NCI-H1105 (cell line): ENCODE results near the gene TANK.

Experiments used
- DNase-seq: peaks from one replicate; lab custom pipeline; 2025; lab: John Stamatoyannopoulos, UW

The TANK gene

DNA sequence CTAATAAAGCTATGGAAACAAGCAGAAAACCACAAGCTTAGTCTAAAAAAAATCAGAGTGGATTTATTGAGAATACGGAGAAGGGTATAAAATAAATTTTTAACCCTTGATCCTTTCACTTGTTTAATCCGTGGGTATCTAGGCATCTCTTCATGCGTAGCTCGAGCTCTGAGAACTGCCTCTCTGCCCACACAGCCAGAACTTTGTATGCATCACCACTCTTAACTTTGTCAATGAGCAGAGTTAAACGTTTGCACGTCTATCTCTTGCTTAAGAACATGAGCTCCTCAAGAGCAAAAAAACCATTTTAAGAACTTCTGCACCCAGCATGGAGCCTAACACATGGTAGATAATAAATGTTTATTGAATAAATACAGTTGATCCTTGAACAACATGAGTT, 26.9 kb upstream of the TANK start:
- DNase-seq, result no peak

DNA sequence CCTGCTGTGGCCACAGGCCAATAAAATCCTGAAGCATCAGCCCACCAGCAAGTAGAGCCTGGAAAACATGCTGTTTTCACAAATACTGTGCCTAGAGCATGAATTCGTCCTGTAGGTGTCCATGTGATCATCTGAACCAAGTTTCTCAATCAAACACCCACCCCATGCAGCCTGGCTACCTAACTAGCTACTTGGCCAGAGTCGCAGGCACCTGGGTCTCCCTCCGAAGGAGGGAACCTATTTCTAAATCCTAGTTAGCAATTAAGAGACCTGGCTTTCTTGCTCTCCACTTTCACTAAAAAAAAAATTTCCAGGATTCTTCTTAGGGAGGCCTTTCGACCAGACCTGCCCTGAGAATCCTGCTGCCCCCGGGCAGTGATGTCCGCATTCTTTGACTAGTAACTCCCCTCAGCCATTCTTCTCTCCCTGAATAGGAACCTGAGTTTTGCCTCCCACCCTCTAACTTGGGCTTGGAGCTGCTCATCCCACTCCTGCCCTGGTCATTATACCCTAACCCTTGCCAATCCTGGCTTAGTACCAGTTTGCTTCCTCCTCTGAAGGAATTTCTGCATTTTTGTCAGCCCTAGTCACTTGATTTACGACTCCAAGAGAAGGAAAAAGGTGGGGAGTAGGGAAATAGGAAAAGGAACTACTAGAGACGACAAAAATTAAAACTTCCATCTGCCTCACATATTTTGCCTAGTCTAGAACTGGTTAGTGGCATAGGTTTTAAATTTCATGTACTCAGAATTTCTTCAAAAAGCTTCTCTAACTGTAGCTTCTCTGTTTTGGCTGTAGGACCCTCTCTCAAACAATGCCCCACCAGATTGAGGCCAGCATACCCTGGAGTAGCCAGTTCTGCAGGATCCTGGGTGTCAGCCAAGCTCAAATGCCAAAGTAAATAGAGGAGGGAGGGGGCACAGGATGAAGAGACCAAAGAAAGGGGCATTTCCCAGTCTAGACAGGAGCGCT, 25.4 kb upstream of the TANK start:
- DNase-seq, result peak; percentile 23

DNA sequence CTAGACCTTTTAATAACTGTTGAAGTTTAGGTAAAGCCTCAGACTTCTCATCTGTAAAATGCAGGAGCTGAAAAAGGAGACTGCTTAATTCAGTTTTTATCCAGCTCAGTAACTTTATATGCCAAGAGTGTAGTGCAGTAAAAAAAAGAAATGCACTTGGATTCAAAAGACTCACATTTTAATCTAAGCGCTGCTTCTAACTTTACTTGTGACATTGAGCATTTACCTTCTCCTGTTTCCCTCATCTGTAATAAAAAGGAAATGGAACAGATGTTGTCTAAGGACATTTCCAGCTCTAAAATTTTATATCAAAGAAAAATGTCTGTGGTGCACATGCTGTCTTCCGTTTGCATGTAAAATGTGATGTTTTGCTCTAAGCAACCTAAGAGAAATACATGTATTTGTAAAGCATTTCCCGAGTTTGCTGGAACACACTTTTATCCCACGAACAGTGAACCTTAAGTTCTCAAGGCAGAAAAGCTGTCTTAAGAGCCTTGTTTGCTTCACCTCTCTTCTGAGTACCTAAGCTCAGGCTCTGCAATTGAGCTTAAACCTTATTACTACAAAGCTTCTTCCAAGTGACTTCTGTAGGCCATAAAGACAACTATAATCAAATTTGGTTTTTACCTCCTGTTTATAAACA, 24.2 kb upstream of the TANK start:
- DNase-seq, result no peak

DNA sequence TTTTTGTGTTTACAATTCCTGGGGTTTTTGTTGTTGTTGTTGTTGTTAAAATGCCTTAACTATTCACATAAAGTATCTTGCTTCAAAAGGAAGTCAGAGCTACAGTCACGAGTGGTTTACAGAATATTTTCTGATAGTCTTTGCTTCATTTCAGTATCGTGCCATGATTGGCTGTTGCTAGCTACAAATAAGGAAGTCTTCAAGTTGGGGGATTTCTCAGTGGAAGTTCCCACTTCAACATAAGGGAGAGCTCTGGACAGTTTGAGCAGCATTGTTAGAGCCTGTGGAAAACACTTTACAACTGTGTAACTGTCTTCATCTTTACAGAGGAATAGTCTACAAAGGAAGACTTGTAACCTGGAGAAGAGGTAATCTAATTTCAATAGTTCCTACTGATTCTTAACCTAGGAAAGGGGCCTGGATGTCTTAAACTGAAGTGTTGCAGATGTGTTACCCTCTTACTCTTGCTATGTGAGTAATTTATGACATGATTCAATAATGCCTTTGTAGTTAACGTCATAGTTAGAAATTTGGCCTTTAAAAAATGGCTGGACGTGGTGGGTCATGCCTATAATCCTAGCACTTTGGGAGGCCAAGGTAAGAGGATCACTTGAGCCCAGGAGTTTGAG, 23.4 kb upstream of the TANK start:
- DNase-seq, result no peak

DNA sequence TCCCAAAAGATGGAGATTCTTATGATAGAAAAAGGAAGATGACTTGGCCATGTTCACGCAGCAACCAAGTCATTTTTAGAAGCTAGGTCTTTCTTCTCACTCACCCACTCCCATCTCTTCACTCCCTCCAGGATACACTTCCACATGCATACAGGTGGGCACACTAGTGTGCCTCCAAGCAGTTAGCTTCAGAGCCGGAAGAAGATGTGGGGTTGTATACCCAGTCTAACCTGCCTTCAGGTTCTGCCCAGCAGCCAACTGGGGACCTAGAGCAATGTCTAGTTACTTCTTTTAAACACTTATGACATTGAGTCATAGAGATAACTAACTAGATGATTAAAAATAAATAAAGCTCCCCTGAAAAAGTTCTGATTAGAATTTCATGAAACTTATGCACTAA, 21.8 kb upstream of the TANK start:
- no peak for DNase-seq

DNA sequence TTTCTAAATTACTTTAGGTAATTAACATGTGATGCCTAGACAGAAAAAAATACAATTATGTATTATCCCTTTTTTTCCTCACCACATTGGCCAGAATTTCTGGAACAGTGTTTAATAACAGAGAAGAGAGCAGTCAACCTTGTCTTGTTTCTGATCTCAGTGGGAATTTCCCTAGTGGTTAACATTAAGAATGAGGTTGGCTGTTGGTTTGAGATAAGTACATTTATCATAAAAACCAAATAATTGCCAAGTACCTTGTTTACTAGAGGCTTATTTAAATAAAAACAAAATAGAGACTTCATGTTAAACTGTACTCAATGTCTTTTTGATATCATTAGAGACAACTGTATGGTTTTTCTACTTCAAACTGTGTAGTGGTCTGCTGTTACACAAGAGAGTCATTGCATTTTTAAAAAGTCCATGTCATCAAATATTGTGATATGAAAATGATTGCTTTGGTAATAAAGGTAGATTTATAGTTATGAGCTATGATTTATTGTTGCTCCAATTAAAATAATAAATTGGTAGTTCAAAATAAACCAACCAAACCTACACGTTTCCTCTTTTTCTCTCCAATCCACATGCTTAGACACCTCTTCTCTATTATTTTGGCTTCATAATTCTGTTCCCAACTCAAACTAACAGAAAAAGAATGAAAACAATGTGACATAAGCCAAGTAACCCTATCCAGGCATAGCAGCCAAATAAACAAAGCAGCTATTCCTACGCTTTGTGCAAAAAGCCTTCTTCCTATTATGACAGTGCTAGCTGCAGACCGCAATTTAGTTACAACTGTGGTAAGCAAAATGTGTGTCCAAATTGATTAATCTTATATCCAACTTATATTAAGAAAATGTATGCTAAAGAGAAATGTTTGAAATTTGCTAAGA, 20.9 kb upstream of the TANK start:
- DNase-seq, result no peak

DNA sequence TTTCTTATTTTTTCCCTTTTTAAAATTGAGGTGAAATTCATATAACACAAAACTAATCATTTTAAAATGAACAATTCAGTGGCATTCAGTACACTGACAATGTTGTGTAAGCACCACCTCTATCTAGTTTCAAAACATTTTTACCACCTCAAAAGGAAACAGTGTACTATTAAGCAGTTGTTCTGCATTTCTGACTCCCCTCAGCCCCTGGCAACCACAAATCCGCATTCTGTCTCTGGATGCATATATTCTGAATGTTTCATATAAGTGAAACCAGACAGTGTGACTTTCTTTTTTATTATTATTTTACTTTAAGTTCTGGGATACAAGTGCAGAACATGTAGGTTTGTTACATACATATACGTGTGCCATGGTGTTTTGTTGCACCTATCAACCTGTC, 19.2 kb upstream of the TANK start:
- DNase-seq, result no peak

DNA sequence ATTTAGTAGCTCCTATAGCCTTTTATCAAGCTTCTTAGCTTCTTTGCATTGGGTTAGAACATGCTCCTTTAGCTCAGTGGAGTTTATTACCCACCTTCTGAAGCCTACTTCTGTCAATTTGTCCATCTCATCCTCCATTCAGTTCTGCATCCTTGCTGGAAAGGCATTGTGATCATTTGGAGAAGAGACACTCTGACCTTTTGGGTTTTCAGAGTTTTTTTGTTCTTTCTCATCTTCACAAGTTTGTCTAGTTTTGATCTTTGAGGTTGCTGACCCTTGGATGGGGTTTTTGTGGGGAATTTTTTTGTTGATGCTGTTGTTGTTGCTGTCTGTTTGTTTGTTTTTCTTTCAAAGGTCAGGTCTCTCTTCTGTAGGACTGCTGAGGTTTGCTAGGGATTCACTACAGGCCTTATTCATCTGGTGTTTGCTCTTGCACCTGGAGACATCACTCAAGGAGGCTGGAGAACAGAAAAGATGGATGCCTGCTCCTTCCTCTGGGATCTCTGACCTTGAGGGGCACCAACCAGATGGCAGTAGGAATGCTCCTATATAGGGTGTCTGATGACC, 13.9 kb upstream of the TANK start:
- no peak for DNase-seq

DNA sequence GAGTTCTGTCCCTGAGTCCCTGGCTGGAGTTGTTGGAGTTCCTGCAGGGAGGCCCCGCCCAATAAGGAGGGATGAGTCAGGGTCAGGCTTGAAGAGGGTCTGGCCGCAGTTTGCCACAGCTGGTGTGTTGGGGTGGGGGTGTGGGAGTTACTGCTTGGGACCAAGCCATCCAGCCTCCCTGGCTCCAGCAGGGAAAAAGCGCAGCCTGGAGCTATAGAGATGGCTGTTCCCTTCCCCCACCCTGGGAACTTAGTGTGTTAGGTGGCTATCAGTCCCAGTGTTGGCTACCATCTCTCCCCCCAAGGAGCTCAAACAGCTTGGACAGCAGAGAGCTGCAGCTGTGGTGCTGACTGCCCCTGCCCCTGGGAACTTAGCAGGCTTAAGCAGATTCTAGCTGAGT, 13.2 kb upstream of the TANK start:
- no peak for DNase-seq

DNA sequence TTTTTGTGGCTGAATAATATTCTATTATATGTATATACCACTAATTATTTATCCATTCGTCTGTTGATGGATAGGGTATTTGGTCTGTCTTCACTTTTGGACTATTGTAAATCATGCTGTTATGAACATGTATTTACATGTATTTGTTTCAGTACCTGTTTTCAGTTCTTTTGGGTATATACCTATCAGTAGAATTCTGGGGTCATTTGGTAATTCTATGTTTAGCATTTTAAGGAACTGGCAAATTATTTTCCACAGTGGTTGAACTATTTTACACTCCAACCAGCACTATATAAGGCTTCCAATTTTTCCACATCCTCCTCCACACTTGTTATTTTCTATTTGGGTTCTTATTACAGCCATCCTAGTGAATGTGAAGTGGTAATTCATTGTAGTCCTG, 12.4 kb upstream of the TANK start:
- no peak for DNase-seq

DNA sequence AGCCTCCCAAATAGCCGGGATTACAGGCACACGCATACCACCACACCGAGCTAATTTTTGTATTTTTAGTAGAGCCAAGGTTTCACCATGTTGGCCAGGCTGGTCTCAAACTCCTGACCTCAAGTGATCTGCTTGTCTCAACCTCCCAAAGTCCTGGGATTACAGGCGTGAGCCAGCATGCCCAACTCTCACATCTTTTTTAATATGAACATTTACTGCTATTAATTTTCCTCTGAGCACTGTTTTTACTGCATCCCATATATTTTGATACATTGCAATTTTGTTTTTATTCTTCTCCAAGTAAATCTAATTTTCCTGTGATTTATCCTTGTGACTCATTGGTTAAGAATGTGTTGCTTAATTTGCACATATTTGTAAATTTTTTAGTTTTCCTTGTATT, 9.5 kb upstream of the TANK start:
- DNase-seq, result no peak

DNA sequence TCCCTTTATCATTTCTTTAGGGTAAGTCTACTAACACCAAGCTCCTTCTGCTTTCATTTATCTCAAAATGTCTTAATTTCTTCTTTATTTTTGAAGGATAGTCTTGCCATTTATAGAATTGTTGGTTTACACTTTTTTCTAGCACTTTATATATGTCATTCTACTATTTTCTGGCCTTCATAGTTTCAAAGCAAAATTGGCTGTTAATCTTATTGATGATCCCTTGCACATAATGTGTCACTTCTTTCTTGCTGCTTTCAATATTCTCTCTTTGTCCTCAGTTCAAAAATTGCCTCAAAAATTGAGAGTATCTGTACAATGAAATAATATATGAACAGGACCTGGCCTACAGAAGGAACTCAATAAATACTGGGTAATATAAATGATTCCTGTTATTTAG, 7.9 kb upstream of the TANK start:
- no peak for DNase-seq

DNA sequence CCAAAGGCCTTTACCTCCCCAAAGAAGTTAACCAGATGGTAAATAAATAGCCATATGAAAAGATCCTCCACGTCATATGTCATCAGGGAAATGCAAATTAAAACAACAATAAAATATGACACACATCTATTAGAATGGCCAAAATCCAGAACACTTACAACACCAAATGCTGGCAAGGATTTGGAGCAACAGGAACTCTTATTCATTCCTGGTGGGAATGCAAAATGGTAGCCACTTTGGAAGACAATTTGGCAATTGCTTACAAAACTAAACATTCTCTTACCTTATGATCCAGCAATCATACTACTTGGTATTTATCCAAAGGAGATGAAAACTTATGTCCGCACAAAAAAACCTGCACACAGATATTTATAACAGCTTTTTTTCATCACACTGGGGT, 1.3 kb upstream of the TANK start:
- DNase-seq, result no peak

DNA sequence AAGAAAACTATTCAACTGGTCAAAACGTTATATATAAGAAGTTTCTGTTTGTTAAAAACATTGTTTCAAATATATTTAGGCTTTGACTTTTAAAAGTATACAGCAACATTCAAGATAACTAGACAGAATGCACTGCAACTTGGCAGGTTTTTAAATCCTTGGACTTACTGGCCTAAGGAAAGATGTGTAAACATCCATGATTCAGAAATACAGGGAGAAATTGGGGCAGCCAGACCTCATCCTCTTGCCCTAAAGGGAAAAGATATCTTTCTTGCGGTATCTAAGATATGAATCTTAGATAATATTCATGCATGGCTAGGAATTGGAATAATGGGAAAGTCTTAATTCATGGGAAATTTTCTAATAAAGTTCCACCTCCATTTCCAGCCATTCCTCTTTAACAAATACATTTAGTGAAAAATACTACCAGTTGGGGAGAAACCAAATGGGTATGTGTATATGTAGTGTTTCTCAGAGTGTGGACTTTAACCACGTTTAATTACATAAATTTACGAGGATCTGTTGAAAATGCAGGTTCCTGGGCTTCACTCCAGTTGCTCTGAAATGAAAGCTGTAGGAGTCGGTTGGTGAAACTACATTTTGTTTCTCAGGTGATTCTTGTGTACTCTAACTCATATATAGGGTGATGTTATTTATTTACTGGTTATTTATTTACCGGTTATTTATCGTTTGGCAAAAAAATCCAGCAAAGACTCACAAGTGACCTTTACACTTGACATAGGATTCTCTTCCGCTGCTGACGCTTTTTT, 587 bp upstream of the TANK start:
- DNase-seq, result no peak

DNA sequence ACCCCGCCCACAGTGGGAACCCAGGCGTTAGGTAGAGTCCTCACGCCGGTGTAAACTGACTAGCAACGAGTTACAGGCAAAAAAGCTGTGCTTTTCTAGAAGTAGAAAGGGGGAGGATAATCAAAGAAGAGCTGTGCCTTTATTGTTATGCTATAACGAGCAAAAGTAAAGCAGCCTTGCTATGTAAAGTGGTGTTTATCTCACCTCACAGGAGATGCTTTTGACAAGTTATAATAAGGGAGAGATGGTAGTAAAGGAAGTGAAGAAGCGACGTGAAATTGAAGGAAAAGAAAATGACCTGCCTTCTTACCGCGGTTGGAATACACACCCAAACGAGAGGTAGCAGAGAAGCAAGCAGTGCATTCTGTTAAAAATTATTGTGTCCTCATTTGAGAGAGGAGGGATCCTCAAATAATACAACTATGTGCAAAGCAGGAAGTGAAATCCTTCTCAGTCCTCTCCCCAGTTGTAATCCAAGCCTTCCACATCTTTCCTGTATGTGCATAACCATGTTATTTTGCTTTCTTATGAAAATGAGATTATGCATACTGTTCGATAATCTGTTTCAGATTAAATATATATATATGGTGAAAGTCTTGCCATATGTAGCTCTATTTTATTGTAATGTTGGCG, 962 bp downstream of the TANK start:
- DNase-seq, result no peak

DNA sequence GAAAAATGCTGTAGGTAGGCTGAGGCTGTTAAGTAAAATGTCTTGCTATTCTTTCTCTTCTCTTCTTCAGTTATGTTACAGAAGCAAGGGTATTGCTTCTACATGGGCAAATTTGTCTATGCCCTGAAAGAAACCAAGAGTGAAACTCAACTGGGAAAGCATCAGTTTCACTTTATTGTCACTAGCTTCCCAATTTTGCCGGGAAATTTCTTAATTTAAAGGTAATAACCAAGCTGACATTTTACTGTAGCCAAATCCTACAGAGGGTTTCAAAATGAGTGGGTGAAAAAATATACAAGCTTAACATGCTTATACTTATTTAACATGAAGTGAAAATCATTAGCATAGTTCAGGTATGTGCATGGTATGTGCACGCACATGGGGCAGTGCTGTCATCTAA, 3.2 kb downstream of the TANK start:
- no peak for DNase-seq

DNA sequence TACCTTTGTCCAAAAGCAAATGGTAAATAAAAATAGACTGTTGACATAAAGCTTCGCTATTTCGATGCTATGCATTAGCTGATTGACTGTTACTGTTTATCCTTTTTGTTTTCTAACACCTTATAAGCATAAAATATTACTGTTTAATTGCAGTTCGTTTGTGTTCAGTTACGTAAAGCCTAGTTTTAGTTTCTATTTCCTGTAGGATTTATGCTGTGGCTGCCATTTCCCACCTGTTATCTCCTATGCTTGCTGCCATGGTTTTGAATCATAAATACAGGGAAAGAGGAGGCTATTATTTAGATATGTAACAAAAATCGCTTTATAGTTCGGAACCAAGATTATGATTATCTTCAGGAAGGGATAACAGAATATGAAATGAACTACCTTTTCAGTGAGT, 3.9 kb downstream of the TANK start:
- no peak for DNase-seq

DNA sequence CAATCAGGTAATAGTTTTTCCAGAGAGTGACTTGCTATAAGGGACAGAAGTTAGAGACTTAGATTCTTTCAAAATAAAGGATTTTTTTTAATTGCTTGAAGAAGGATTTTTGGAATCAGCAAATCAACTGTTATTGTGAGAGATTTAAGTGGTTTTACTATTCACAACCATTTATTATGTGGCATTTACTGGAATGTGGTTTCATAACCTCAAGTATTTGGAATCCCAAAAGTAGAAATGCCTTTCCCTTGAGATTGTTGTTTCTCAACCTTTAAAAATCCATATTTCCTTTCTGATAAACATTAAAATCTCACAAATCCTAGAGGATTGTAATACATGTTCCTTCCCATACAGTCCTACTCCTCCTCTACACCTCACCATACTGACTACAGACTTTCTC, 5.0 kb downstream of the TANK start:
- no peak for DNase-seq

DNA sequence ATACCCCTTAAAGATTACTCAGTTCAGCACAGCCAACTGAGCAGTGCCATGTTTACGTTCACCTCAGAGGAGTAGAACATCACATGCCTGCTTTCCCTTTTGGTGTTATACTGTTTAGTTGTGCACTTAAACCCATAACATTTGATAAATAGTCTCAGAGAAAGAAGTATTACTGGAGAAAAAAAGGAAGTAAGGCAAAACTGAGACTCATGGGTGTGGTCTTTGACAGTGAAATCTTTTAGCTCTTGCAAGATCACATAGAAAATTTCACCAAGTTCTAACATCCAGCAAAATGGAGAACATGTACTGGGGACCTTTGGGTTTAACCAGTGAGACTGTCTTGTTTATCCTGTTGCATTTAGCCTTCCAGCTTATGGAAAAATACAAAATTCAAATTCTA, 5.6 kb downstream of the TANK start:
- DNase-seq, result no peak
